ENCODE measurements around the gene IFNA2. TPM values are rescaled to one million over a fixed set of nuclear protein-coding genes. Genes with fewer than 3 reads are reported as not detected.

Gene IFNA2
- total RNA-seq, 1 donor from 2014 or later = not detected

GRCh38 chr9:21399956-21400355 is 14.8 kb upstream of the IFNA2 start:
- Histone ChIP-seq H3K79me2 (ENCODE audit: insufficient read depth, low read length) (no peaks in the 10 kb centered on the region), H3K36me3 (ENCODE audit: insufficient read depth, low read length) (no peaks in the 10 kb centered on the region), H2AFZ (ENCODE audit: low read depth, low read length) (no peak overlapping the region), H3K4me1 (ENCODE audit: insufficient read depth, low read length) (peaks cover 12% of the 10 kb centered on the region), H4K20me1 (ENCODE audit: insufficient read depth, low read length) (no peaks in the 10 kb centered on the region), H3K4me2 (ENCODE audit: low read length) (no peak overlapping the region), H3K4me3 (ENCODE audit: insufficient read depth, low read depth, low read length) (no peak overlapping the region), H3K9ac (ENCODE audit: low read length) (no peak overlapping the region), H3K9me3 (ENCODE audit: insufficient read depth, low read depth, low read length) (no peaks in the 10 kb centered on the region), H3K27ac (ENCODE audit: low read depth, low read length) (no peak overlapping the region), H3K27me3 (ENCODE audit: insufficient read depth, low read length) (peaks cover 16% of the 10 kb centered on the region)
- FAIRE-seq = no peak
- peaks cover 15% of the 10 kb centered on the region for H3K27me3 Mint-ChIP-seq (ENCODE audit: low read depth, unreplicated experiment)
- H3K4me3 Mint-ChIP-seq (ENCODE audit: unreplicated experiment) = no peak overlapping the region
- H3K36me3 Mint-ChIP-seq (ENCODE audit: low read depth, unreplicated experiment) = no peaks in the 10 kb centered on the region
- no peak overlapping the region for H3K27ac Mint-ChIP-seq (ENCODE audit: unreplicated experiment)
- no peaks in the 10 kb centered on the region for H3K9me3 Mint-ChIP-seq (ENCODE audit: unreplicated experiment)
- TF ChIP-seq CTCF (IDR thresholded peaks at IDR 0.05; ENCODE audit: insufficient read depth, low read depth, low read length) = no peak
- no peak for TF ChIP-seq EZH2 (IDR thresholded peaks at IDR 0.05; ENCODE audit: insufficient read depth, low read length)
- no peak for DNase-seq (ENCODE audit: low read depth)
- no peaks in the 10 kb centered on the region for H3K4me1 Mint-ChIP-seq (ENCODE audit: low read depth, unreplicated experiment)

GRCh38 chr9:21398955-21399489 is 13.8 kb upstream of the IFNA2 start:
- FAIRE-seq = no peak

More at GRCh38 chr9:21398955-21399489, 13.8 kb upstream of the IFNA2 start:
- Histone ChIP-seq H3K79me2 (ENCODE audit: insufficient read depth, low read length) (no peaks in the 10 kb centered on the region), H3K36me3 (ENCODE audit: insufficient read depth, low read length) (no peaks in the 10 kb centered on the region), H3K4me3 (ENCODE audit: insufficient read depth, low read depth, low read length) (no peak overlapping the region), H3K4me1 (ENCODE audit: insufficient read depth, low read length) (peaks cover 12% of the 10 kb centered on the region), H3K9ac (ENCODE audit: low read length) (no peak overlapping the region), H2AFZ (ENCODE audit: low read depth, low read length) (no peak overlapping the region), H3K9me3 (ENCODE audit: insufficient read depth, low read depth, low read length) (no peaks in the 10 kb centered on the region), H3K4me2 (ENCODE audit: low read length) (no peak overlapping the region), H3K27me3 (ENCODE audit: insufficient read depth, low read length) (peaks cover 18% of the 10 kb centered on the region), H4K20me1 (ENCODE audit: insufficient read depth, low read length) (no peaks in the 10 kb centered on the region), H3K27ac (ENCODE audit: low read depth, low read length) (no peak overlapping the region)
- H3K4me1 Mint-ChIP-seq (ENCODE audit: low read depth, unreplicated experiment) = no peaks in the 10 kb centered on the region
- H3K9me3 Mint-ChIP-seq (ENCODE audit: unreplicated experiment) = no peaks in the 10 kb centered on the region
- no peak overlapping the region for H3K4me3 Mint-ChIP-seq (ENCODE audit: unreplicated experiment)
- no peaks in the 10 kb centered on the region for H3K36me3 Mint-ChIP-seq (ENCODE audit: low read depth, unreplicated experiment)
- H3K27me3 Mint-ChIP-seq (ENCODE audit: low read depth, unreplicated experiment) = peaks cover 15% of the 10 kb centered on the region
- no peak for DNase-seq (ENCODE audit: low read depth)
- TF ChIP-seq EZH2 (IDR thresholded peaks at IDR 0.05; ENCODE audit: insufficient read depth, low read length) (no peak), CTCF (IDR thresholded peaks at IDR 0.05; ENCODE audit: insufficient read depth, low read depth, low read length) (no peak)
- H3K27ac Mint-ChIP-seq (ENCODE audit: unreplicated experiment) = no peak overlapping the region
